Karpas-422 (cell line): ENCODE measurements around the gene TNFRSF17. TPM values are rescaled to one million over a fixed set of nuclear protein-coding genes. Genes with fewer than 3 reads are reported as not detected.

Experiments used
- DNase-seq: peaks from one replicate; pipeline ENCODE4 v3.0.0-alpha.2; 2015
- H2AFZ ChIP-seq: fragments of 200-600 bp; sonication (generic); 2 replicates; pipeline ENCODE4 v1.6.1; 2014; ENCODE audit warnings: antibody characterized with exemption, low read length, mixed read lengths
- H3K27ac ChIP-seq: fragments of 200-600 bp; sonication (generic); 2 replicates; pipeline ENCODE4 v1.5.1; 2014; ENCODE audit warnings: mild to moderate bottlenecking, low read length, moderate library complexity
- H3K27me3 ChIP-seq: fragments of 200-600 bp; sonication (generic); 2 replicates; pipeline ENCODE4 v1.6.1; 2014; ENCODE audit warnings: low read length, mixed read lengths
- H3K36me3 ChIP-seq: fragments of 200-600 bp; sonication (generic); 2 replicates; pipeline ENCODE4 v1.6.1; 2014; ENCODE audit warnings: low read length, mixed read lengths; ENCODE audit not compliant: insufficient read depth
- H3K4me1 ChIP-seq: fragments of 200-600 bp; sonication (generic); 2 replicates; pipeline ENCODE4 v1.6.1; 2014; ENCODE audit warnings: mild to moderate bottlenecking, low read length, mixed read lengths
- H3K4me2 ChIP-seq: fragments of 200-600 bp; sonication (generic); 2 replicates; pipeline ENCODE4 v1.6.1; 2014; ENCODE audit warnings: low read length, low read depth, mild to moderate bottlenecking; ENCODE audit not compliant: poor library complexity, severe bottlenecking
- H3K4me3 ChIP-seq: fragments of 200-600 bp; sonication (generic); 2 replicates; pipeline ENCODE4 v1.5.1; 2014; ENCODE audit warnings: mild to moderate bottlenecking, antibody characterized with exemption, low read length, mixed read lengths
- H3K79me2 ChIP-seq: fragments of 200-600 bp; sonication (generic); 2 replicates; pipeline ENCODE4 v1.6.1; 2014; ENCODE audit warnings: mild to moderate bottlenecking, low read length, mixed read lengths
- H3K9ac ChIP-seq: fragments of 200-600 bp; sonication (generic); 2 replicates; pipeline ENCODE4 v1.6.0; 2014; ENCODE audit warnings: low read length
- H3K9me2 ChIP-seq: fragments of 200-600 bp; sonication (generic), shearing (Covaris generic); replicated peaks from 2 replicates; pipeline ENCODE4 v1.6.0; 2014; ENCODE audit warnings: mild to moderate bottlenecking, low read length, moderate library complexity; ENCODE audit not compliant: insufficient read depth
- H3K9me3 ChIP-seq: fragments of 300-700, 200-600 bp; sonication (generic); 2 replicates; pipeline ENCODE4 v1.6.1; 2014; ENCODE audit warnings: low read length, mixed read lengths
- H4K20me1 ChIP-seq: fragments of 200-600 bp; sonication (generic); 2 replicates; pipeline ENCODE4 v1.6.1; 2014; ENCODE audit warnings: mild to moderate bottlenecking, antibody characterized with exemption, low read length, low read depth; ENCODE audit not compliant: insufficient read depth
- total RNA-seq: library from RNA; depleted of rRNA; stranded (reverse); fragments of >200 nt; shearing (Covaris generic); gene quantifications from 2 replicates; pipeline ENCODE4 v1.2.3, GENCODE V29; 2014; ENCODE audit warnings: low replicate concordance

Gene TNFRSF17
- total RNA-seq, 1 experiment from 2014 or later: 24.0 TPM

GRCh38 chr16:11976850-11977375, 11.9 kb downstream of the TNFRSF17 start:
- Histone ChIP-seq H3K27me3 (no peaks in the 10 kb centered on the region), H3K36me3 (peaks cover 2% of the 10 kb centered on the region; the same call in 1 of the 2 replicates), H3K27ac (peak overlapping the region; percentile 11; the same call in 1 of the 2 replicates), H3K9ac (peak overlapping the region; percentile 88), H3K4me3 (peak overlapping the region; percentile 99), H3K4me1 (peaks cover 51% of the 10 kb centered on the region), H4K20me1 (no peaks in the 10 kb centered on the region), H3K9me2 (no peaks in the 10 kb centered on the region), H3K79me2 (peaks cover 54% of the 10 kb centered on the region), H3K4me2 (peak overlapping the region; percentile 92), H3K9me3 (no peaks in the 10 kb centered on the region), H2AFZ (no peak overlapping the region)
- DNase-seq: no peak

DNA sequence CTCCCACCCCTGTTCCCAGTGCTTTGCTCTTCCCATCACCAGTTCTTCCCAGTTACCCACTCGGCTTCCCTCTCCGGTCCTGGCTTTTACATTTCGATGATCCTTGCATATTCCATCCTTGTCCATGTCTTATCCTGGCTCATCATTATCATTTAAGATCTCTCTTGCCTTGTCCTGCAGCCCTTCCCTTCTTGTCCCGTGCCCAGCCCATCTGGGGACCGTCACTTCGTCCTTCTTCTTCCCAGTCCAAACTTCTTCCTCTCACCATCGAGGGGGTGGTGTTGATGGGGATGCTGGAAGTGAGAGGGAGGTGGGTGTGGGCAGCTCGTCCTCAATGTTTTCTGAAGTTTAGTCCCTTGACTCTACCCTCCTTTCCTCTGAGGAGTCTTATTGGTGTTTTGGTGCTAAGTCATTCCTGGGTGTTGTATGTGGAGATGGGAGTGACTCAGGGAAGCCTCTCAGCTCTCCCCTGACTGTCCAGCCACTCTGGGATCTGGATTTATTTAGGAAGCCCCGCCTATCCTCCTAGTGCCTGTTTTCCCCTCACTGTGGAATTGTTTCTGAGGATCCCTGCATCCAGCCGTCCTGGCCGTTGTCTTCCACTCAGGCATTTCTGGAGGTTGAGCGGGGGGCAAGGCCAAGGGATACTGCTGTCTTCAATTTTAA, 12.5 kb downstream of the TNFRSF17 start:
- Histone ChIP-seq H3K27ac (peak overlapping the region; percentile 11; the same call in 1 of the 2 replicates), H4K20me1 (no peaks in the 10 kb centered on the region), H3K36me3 (peaks cover 2% of the 10 kb centered on the region; the same call in 1 of the 2 replicates), H3K4me1 (peaks cover 53% of the 10 kb centered on the region), H3K9ac (peak overlapping the region; percentile 88), H3K9me2 (no peaks in the 10 kb centered on the region), H3K79me2 (peaks cover 57% of the 10 kb centered on the region), H3K27me3 (no peaks in the 10 kb centered on the region), H3K4me2 (peak overlapping the region; percentile 92), H3K9me3 (no peaks in the 10 kb centered on the region), H2AFZ (no peak overlapping the region), H3K4me3 (peak overlapping the region; percentile 99)
- DNase-seq: no peak

GRCh38 chr16:11978080-11978479, 13.1 kb downstream of the TNFRSF17 start:
- Histone ChIP-seq H2AFZ (no peak overlapping the region), H4K20me1 (no peaks in the 10 kb centered on the region), H3K36me3 (peaks cover 2% of the 10 kb centered on the region; the same call in 1 of the 2 replicates), H3K9me3 (no peaks in the 10 kb centered on the region), H3K27me3 (no peaks in the 10 kb centered on the region), H3K4me2 (peak overlapping the region; percentile 92), H3K9me2 (no peaks in the 10 kb centered on the region), H3K27ac (peak overlapping the region; percentile 1; the same call in 1 of the 2 replicates), H3K9ac (peak overlapping the region; percentile 88), H3K79me2 (peaks cover 57% of the 10 kb centered on the region), H3K4me3 (peak overlapping the region; percentile 99), H3K4me1 (peaks cover 53% of the 10 kb centered on the region)
- peak; percentile 60 for DNase-seq

- Histone ChIP-seq H3K9ac (no peak overlapping the region), H3K27me3 (no peaks in the 10 kb centered on the region), H3K27ac (0 out of 2 replicates have a peak overlapping the region, but pooled peaks have one; percentile 1), H3K4me2 (peak overlapping the region; percentile 92), H3K36me3 (peaks cover under 1% of the 10 kb centered on the region; the same call in 1 of the 2 replicates), H3K9me2 (no peaks in the 10 kb centered on the region), H3K4me1 (peaks cover 53% of the 10 kb centered on the region), H3K9me3 (no peaks in the 10 kb centered on the region), H3K4me3 (no peak overlapping the region), H2AFZ (no peak overlapping the region), H3K79me2 (peaks cover 62% of the 10 kb centered on the region), H4K20me1 (no peaks in the 10 kb centered on the region)
- no peak for DNase-seq
These were observed 14.1 kb downstream of the TNFRSF17 start for GRCh38 chr16:11979013-11979672.

GRCh38 chr16:11980136-11980844, 15.3 kb downstream of the TNFRSF17 start:
- Histone ChIP-seq H2AFZ (no peak overlapping the region), H3K27ac (peak overlapping the region; percentile 38), H3K36me3 (no peaks in the 10 kb centered on the region), H3K79me2 (peaks cover 65% of the 10 kb centered on the region), H3K27me3 (no peaks in the 10 kb centered on the region), H3K4me1 (peaks cover 53% of the 10 kb centered on the region), H3K9me3 (no peaks in the 10 kb centered on the region), H3K9ac (peak overlapping the region; percentile 29; the same call in 1 of the 2 replicates), H3K4me2 (peak overlapping the region; percentile 48), H3K9me2 (no peaks in the 10 kb centered on the region), H4K20me1 (no peaks in the 10 kb centered on the region), H3K4me3 (peak overlapping the region; percentile 23; the same call in 1 of the 2 replicates)
- peak; percentile 52 for DNase-seq

DNA sequence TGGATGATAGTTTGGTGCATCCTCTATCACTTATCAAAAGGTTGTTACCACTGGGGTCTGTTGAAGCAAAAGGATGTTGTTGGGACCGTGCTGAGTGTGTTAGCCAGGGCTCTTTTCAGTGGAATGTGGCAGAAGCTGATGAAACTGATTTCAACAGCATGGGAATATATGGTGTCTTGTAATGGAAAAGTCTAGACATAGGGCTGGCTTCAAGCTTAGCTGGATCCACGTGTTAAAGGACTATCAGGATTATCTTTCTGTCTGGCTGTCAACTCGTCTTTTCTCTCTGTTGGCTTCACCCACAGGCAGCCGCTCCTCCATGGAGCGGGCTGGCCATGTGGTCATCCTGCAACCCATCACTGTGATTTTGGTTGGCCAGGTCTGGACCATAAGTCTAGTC, 20.2 kb downstream of the TNFRSF17 start:
- no peaks in the 10 kb centered on the region for H3K9me2 ChIP-seq
- H3K9me3 ChIP-seq: no peaks in the 10 kb centered on the region
- H4K20me1 ChIP-seq: no peaks in the 10 kb centered on the region
- H3K27ac ChIP-seq: no peak overlapping the region
- peaks cover 64% of the 10 kb centered on the region for H3K79me2 ChIP-seq
- no peak overlapping the region for H3K9ac ChIP-seq
- no peak overlapping the region for H3K4me3 ChIP-seq
- H2AFZ ChIP-seq: no peak overlapping the region
- H3K4me2 ChIP-seq: no peak overlapping the region
- peaks cover 16% of the 10 kb centered on the region for H3K4me1 ChIP-seq
- DNase-seq: no peak
- no peaks in the 10 kb centered on the region for H3K36me3 ChIP-seq
- H3K27me3 ChIP-seq: no peaks in the 10 kb centered on the region

DNA sequence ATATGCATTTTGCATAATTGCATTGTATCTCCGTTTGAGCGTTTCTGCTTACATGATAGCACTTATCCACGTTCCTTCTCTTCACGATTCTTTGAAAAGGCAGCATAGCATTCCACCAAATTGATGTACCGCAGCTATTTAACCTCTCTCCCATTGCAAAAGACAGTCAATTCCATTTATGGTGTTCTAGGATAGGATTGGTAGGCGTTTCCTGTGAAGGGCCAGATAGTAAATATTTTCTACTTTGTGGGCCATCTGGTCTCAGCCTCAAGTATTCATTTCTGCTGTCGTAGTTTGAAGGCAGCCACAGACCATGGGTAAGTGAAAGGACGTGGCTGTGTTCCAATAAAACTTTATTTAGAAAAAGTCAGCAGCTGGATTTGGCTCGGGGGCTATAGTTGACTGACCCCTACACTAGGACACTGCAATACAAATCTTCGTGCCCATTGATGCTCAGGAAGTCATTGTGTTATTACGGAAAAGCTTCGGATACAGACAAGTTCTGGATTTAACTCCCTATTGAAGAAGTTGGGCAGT, 21.6 kb downstream of the TNFRSF17 start:
- Histone ChIP-seq H3K9ac (no peak overlapping the region), H3K27me3 (no peaks in the 10 kb centered on the region), H3K4me2 (no peak overlapping the region), H3K79me2 (peaks cover 57% of the 10 kb centered on the region), H3K9me3 (no peaks in the 10 kb centered on the region), H3K27ac (no peak overlapping the region), H3K4me1 (peaks cover 5% of the 10 kb centered on the region), H4K20me1 (no peaks in the 10 kb centered on the region), H2AFZ (no peak overlapping the region), H3K9me2 (no peaks in the 10 kb centered on the region), H3K36me3 (no peaks in the 10 kb centered on the region), H3K4me3 (no peak overlapping the region)
- no peak for DNase-seq
